ENCODE measurements around the gene CDC37L1.

DNA sequence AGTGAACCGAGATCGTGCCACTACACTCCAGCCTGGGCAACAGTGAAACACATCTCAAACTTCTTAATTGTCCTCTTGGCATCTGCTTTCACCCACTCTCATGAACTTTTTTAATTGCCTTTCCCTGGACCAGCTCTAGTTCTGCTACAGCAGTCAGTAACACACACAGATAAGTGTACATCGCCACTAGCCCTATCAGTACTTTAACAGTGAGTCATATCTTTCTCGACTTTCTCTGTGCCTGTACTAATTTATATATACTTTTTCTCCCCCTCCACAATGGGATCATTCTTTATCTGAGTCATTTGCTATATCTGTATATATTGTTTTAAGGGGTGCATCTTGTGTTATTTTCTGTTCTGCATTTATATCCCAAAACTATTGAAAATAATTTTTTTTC lies 6.7 kb downstream of the CDC37L1 start:
- no peak for TF ChIP-seq POLR2A (IDR thresholded peaks at IDR 0.05)
- TF ChIP-seq, protein P1, sequence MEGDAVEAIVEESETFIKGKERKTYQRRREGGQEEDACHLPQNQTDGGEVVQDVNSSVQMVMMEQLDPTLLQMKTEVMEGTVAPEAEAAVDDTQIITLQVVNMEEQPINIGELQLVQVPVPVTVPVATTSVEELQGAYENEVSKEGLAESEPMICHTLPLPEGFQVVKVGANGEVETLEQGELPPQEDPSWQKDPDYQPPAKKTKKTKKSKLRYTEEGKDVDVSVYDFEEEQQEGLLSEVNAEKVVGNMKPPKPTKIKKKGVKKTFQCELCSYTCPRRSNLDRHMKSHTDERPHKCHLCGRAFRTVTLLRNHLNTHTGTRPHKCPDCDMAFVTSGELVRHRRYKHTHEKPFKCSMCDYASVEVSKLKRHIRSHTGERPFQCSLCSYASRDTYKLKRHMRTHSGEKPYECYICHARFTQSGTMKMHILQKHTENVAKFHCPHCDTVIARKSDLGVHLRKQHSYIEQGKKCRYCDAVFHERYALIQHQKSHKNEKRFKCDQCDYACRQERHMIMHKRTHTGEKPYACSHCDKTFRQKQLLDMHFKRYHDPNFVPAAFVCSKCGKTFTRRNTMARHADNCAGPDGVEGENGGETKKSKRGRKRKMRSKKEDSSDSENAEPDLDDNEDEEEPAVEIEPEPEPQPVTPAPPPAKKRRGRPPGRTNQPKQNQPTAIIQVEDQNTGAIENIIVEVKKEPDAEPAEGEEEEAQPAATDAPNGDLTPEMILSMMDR (IDR thresholded peaks at IDR 0.05): no peak
